ENCODE data around the gene PRDM16.

PRDM16 gene

GRCh38 chr1:3079381-3080052, 10.5 kb downstream of the PRDM16 start:
- Histone ChIP-seq H3F3A (ENCODE audit: insufficient read depth, low read length) (no peaks in the 10 kb centered on the region), H3K36me3 (ENCODE audit: insufficient read depth, low read length) (no peaks in the 10 kb centered on the region), H3K9me2 (ENCODE audit: low read depth, low read length) (no peaks in the 10 kb centered on the region), H3K9me3 (ENCODE audit: low read length) (no peaks in the 10 kb centered on the region), H3K4me2 (ENCODE audit: low read length) (no peak overlapping the region), H4K20me1 (ENCODE audit: insufficient read depth, low read length) (no peaks in the 10 kb centered on the region), H3K27me3 (ENCODE audit: insufficient read depth, low read length) (no peaks in the 10 kb centered on the region), H2AFZ (ENCODE audit: low read length) (no peak overlapping the region), H3K4me3 (ENCODE audit: low read depth, low read length, poor library complexity, severe bottlenecking) (no peak overlapping the region), H3K4me1 (ENCODE audit: insufficient read depth, low read length, severe bottlenecking) (no peaks in the 10 kb centered on the region), H3K27ac (ENCODE audit: low read depth, low read length, poor library complexity, severe bottlenecking) (no peak overlapping the region), H3K79me2 (ENCODE audit: insufficient read depth, low read length) (no peaks in the 10 kb centered on the region), H3K9ac (ENCODE audit: low read length) (no peak overlapping the region)
- no peak for TF ChIP-seq EZH2 (IDR thresholded peaks at IDR 0.05; ENCODE audit: borderline replicate concordance, low read length)
- TF ChIP-seq, protein P1, sequence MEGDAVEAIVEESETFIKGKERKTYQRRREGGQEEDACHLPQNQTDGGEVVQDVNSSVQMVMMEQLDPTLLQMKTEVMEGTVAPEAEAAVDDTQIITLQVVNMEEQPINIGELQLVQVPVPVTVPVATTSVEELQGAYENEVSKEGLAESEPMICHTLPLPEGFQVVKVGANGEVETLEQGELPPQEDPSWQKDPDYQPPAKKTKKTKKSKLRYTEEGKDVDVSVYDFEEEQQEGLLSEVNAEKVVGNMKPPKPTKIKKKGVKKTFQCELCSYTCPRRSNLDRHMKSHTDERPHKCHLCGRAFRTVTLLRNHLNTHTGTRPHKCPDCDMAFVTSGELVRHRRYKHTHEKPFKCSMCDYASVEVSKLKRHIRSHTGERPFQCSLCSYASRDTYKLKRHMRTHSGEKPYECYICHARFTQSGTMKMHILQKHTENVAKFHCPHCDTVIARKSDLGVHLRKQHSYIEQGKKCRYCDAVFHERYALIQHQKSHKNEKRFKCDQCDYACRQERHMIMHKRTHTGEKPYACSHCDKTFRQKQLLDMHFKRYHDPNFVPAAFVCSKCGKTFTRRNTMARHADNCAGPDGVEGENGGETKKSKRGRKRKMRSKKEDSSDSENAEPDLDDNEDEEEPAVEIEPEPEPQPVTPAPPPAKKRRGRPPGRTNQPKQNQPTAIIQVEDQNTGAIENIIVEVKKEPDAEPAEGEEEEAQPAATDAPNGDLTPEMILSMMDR (IDR thresholded peaks at IDR 0.05; ENCODE audit: low read length), result no peak

DNA sequence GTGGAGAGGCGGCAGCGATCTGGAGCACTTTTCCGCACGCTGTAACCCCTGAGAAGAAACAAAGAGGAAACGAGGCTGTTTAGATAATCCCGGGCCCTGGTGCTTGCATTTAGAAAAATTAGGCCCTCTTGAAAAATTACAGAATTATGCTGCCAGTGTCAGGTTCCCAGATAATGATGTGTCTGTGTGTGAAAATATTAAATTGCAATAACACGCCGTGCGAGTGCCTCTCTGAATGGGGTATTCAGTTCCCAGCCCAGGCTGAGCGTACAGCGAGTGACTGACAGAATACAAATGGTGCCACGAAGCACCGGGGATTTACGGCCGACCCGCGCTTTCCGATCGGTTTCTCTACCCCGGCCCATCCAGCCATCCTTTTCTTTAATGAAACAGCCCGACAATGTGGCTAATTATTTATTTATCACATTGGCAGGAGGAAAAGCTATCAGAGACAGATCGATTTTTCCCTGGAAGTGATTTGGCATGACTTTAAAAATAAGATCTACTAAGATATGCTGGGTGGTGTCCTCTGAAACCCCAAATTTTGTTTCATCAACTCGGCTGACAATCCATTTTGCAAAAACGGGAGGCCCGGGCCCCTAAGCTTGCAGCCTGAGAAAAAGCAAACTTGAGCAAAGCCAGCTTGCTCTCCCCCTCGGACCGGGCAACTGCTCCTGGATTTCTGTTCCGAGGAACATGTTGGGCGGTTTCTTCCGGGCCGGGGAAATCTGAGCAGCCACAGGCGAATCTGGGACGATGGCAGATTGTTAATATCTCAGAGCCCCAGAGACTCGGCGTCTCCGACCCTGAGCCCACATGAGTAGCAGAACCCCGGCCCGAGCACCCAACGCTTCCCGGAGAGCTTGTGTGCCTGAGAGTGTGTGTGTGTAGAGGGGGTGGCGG, 11.3 kb downstream of the PRDM16 start:
- Histone ChIP-seq H2AFZ (ENCODE audit: low read length) (no peak overlapping the region), H3K4me3 (ENCODE audit: low read depth, low read length, poor library complexity, severe bottlenecking) (no peak overlapping the region), H3K4me1 (ENCODE audit: insufficient read depth, low read length, severe bottlenecking) (no peaks in the 10 kb centered on the region), H4K20me1 (ENCODE audit: insufficient read depth, low read length) (no peaks in the 10 kb centered on the region), H3K4me2 (ENCODE audit: low read length) (no peak overlapping the region), H3K27me3 (ENCODE audit: insufficient read depth, low read length) (no peaks in the 10 kb centered on the region), H3K9ac (ENCODE audit: low read length) (no peak overlapping the region), H3K9me3 (ENCODE audit: low read length) (no peaks in the 10 kb centered on the region), H3K9me2 (ENCODE audit: low read depth, low read length) (no peaks in the 10 kb centered on the region), H3K79me2 (ENCODE audit: insufficient read depth, low read length) (no peaks in the 10 kb centered on the region), H3K27ac (ENCODE audit: low read depth, low read length, poor library complexity, severe bottlenecking) (no peak overlapping the region), H3F3A (ENCODE audit: insufficient read depth, low read length) (no peaks in the 10 kb centered on the region), H3K36me3 (ENCODE audit: insufficient read depth, low read length) (no peaks in the 10 kb centered on the region)
- TF ChIP-seq EZH2 (IDR thresholded peaks at IDR 0.05; ENCODE audit: borderline replicate concordance, low read length), result no peak
- TF ChIP-seq, protein P1 (IDR thresholded peaks at IDR 0.05; ENCODE audit: low read length), result no peak

DNA sequence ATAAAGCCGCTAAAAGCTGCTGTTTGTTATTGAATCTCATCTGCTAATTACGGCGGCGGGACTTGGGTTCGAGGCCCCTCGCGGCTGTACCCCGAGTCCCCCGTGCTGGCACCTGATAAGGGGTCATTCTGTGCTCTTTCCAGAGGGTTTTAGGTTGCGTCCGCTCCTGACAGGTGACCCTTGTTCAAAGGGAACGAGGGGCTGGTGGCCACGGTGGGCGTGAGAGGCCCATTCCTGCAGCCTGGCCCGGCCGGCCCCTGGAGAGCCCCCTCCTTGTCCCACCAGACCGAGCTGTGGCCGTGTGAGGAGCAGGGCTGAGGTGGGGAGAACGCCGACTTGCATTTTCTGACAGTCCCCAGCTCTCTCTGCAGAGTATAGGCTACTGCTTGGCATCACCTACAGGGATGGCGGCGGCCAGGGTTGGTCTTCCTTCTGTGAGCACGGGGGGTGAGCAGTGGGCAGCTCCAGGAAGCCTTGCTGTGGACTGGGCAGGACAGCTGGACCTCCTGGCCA, 12.2 kb downstream of the PRDM16 start:
- Histone ChIP-seq H3K4me1 (ENCODE audit: insufficient read depth, low read length, severe bottlenecking) (no peaks in the 10 kb centered on the region), H3F3A (ENCODE audit: insufficient read depth, low read length) (no peaks in the 10 kb centered on the region), H3K4me3 (ENCODE audit: low read depth, low read length, poor library complexity, severe bottlenecking) (no peak overlapping the region), H3K27me3 (ENCODE audit: insufficient read depth, low read length) (no peaks in the 10 kb centered on the region), H3K36me3 (ENCODE audit: insufficient read depth, low read length) (no peaks in the 10 kb centered on the region), H3K9me3 (ENCODE audit: low read length) (no peaks in the 10 kb centered on the region), H2AFZ (ENCODE audit: low read length) (no peak overlapping the region), H3K79me2 (ENCODE audit: insufficient read depth, low read length) (no peaks in the 10 kb centered on the region), H3K9ac (ENCODE audit: low read length) (no peak overlapping the region), H3K27ac (ENCODE audit: low read depth, low read length, poor library complexity, severe bottlenecking) (no peak overlapping the region), H3K9me2 (ENCODE audit: low read depth, low read length) (no peaks in the 10 kb centered on the region), H3K4me2 (ENCODE audit: low read length) (no peak overlapping the region), H4K20me1 (ENCODE audit: insufficient read depth, low read length) (no peaks in the 10 kb centered on the region)
- no peak for TF ChIP-seq EZH2 (IDR thresholded peaks at IDR 0.05; ENCODE audit: borderline replicate concordance, low read length)
- TF ChIP-seq, protein P1 (IDR thresholded peaks at IDR 0.05; ENCODE audit: low read length), result no peak

All from OCI-LY1 (cell line).